ENCODE data around the gene TGFB2. TPM values are rescaled to one million over a fixed set of nuclear protein-coding genes. Genes with fewer than 3 reads are reported as not detected.

Gene TGFB2
- total and polyA plus RNA-seq, 2 donors (not counting 3 experiments of a cell fraction or from before 2014, with no cell fraction given), result 21.2 to 43.5 TPM

DNA sequence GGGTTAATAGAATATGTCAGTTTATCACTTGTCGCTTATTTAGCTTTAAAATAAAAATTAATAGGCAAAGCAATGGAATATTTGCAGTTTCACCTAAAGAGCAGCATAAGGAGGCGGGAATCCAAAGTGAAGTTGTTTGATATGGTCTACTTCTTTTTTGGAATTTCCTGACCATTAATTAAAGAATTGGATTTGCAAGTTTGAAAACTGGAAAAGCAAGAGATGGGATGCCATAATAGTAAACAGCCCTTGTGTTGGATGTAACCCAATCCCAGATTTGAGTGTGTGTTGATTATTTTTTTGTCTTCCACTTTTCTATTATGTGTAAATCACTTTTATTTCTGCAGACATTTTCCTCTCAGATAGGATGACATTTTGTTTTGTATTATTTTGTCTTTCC lies 98.1 kb downstream of the TGFB2 start:
- no peaks in the 10 kb centered on the region for H3K79me2 ChIP-seq (ENCODE audit: control insufficient read depth, insufficient read depth, low read length)
- ChIA-PET CTCF (no interaction called here), POLR2A (no interaction called here)
- no peak overlapping the region for H3K4me2 ChIP-seq (ENCODE audit: insufficient read depth, low read length)
- no peaks in the 10 kb centered on the region for H3K36me3 ChIP-seq (ENCODE audit: control insufficient read depth in 2 of 2, extremely low read depth in 1 of 2, insufficient read depth in 2 of 2, low read length in 2 of 2)
- BruUV-seq (replicated peaks), result no TSS peak
- H3K4me3 ChIP-seq (replicated peaks in 1 of 3; ENCODE audit: insufficient read depth in 1 of 3, low read depth in 1 of 3, low read length in 3 of 3), result no peak overlapping the region
- H3K27me3 ChIP-seq (ENCODE audit: control insufficient read depth in 2 of 2, insufficient read depth in 2 of 2, low read length in 2 of 2), result no peaks in the 10 kb centered on the region
- H3K9me3 ChIP-seq (replicated peaks; ENCODE audit: control insufficient read depth, insufficient read depth, low read length), result no peaks in the 10 kb centered on the region
- DNase-seq (ENCODE audit: low read depth, low spot score), result no peak
- no peaks in the 10 kb centered on the region for H3K9me1 ChIP-seq (replicated peaks; ENCODE audit: control insufficient read depth, extremely low read depth, insufficient read depth, low read length)
- TF ChIP-seq MYC (IDR thresholded peaks at IDR 0.05; ENCODE audit: low read depth, low read length) (no peak), POLR2A (IDR thresholded peaks at IDR 0.05; ENCODE audit: low read depth, low read length) (no peak)
- TF ChIP-seq, protein P1, sequence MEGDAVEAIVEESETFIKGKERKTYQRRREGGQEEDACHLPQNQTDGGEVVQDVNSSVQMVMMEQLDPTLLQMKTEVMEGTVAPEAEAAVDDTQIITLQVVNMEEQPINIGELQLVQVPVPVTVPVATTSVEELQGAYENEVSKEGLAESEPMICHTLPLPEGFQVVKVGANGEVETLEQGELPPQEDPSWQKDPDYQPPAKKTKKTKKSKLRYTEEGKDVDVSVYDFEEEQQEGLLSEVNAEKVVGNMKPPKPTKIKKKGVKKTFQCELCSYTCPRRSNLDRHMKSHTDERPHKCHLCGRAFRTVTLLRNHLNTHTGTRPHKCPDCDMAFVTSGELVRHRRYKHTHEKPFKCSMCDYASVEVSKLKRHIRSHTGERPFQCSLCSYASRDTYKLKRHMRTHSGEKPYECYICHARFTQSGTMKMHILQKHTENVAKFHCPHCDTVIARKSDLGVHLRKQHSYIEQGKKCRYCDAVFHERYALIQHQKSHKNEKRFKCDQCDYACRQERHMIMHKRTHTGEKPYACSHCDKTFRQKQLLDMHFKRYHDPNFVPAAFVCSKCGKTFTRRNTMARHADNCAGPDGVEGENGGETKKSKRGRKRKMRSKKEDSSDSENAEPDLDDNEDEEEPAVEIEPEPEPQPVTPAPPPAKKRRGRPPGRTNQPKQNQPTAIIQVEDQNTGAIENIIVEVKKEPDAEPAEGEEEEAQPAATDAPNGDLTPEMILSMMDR (IDR thresholded peaks at IDR 0.05; ENCODE audit: extremely low read depth in 1 of 2, insufficient read depth in 1 of 2, low read depth in 1 of 2, low read length in 2 of 2), result no peak
- TF ChIP-seq, protein P2, sequence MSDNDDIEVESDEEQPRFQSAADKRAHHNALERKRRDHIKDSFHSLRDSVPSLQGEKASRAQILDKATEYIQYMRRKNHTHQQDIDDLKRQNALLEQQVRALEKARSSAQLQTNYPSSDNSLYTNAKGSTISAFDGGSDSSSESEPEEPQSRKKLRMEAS (IDR thresholded peaks at IDR 0.05; ENCODE audit: insufficient read depth, insufficient read length), result no peak
- H3K9ac ChIP-seq (replicated peaks; ENCODE audit: extremely low read depth, insufficient read depth, low read length), result no peak overlapping the region
- H3K27ac ChIP-seq (ENCODE audit: insufficient read depth, low read depth, low read length), result no peak overlapping the region
- no peak overlapping the region for H2AFZ ChIP-seq (ENCODE audit: low read depth, low read length)
- FAIRE-seq, result no peak
- intact Hi-C loops (cut with micrococcal nuclease), result no loop called here
- H4K20me1 ChIP-seq (replicated peaks; ENCODE audit: control insufficient read depth, extremely low read depth, insufficient read depth, low read length), result no peaks in the 10 kb centered on the region
- dilution Hi-C loops (cut with MboI; ENCODE audit: extremely low pct_ligation_motif_present, low sequenced_read_pairs), result no loop called here
- no peaks in the 10 kb centered on the region for H3K4me1 ChIP-seq (ENCODE audit: control insufficient read depth, extremely low read depth, insufficient read depth, low read length)

DNA sequence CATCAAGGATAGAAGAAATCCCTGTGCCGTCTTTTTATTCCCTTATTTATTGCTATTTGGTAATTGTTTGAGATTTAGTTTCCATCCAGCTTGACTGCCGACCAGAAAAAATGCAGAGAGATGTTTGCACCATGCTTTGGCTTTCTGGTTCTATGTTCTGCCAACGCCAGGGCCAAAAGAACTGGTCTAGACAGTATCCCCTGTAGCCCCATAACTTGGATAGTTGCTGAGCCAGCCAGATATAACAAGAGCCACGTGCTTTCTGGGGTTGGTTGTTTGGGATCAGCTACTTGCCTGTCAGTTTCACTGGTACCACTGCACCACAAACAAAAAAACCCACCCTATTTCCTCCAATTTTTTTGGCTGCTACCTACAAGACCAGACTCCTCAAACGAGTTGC lies 99.0 kb downstream of the TGFB2 start:
- Histone ChIP-seq H3K27me3 (ENCODE audit: control insufficient read depth in 2 of 2, insufficient read depth in 2 of 2, low read length in 2 of 2) (no peaks in the 10 kb centered on the region), H3K79me2 (ENCODE audit: control insufficient read depth, insufficient read depth, low read length) (no peaks in the 10 kb centered on the region), H3K9ac (replicated peaks; ENCODE audit: extremely low read depth, insufficient read depth, low read length) (no peak overlapping the region), H4K20me1 (replicated peaks; ENCODE audit: control insufficient read depth, extremely low read depth, insufficient read depth, low read length) (no peaks in the 10 kb centered on the region), H3K27ac (ENCODE audit: insufficient read depth, low read depth, low read length) (no peak overlapping the region), H3K4me1 (ENCODE audit: control insufficient read depth, extremely low read depth, insufficient read depth, low read length) (no peaks in the 10 kb centered on the region), H3K4me2 (ENCODE audit: insufficient read depth, low read length) (no peak overlapping the region), H3K9me3 (replicated peaks; ENCODE audit: control insufficient read depth, insufficient read depth, low read length) (no peaks in the 10 kb centered on the region), H3K4me3 (replicated peaks in 1 of 3; ENCODE audit: insufficient read depth in 1 of 3, low read depth in 1 of 3, low read length in 3 of 3) (no peak overlapping the region), H3K36me3 (ENCODE audit: control insufficient read depth in 2 of 2, extremely low read depth in 1 of 2, insufficient read depth in 2 of 2, low read length in 2 of 2) (no peaks in the 10 kb centered on the region), H3K9me1 (replicated peaks; ENCODE audit: control insufficient read depth, extremely low read depth, insufficient read depth, low read length) (no peaks in the 10 kb centered on the region), H2AFZ (ENCODE audit: low read depth, low read length) (no peak overlapping the region)
- no peak for FAIRE-seq
- no peak for TF ChIP-seq FOS (IDR thresholded peaks at IDR 0.05; ENCODE audit: borderline replicate concordance, insufficient read depth, low read length)
- no peak for TF ChIP-seq POLR2AphosphoS5 (IDR thresholded peaks at IDR 0.05; ENCODE audit: insufficient read depth, low read depth, low read length)
- TF ChIP-seq, protein P1 (IDR thresholded peaks at IDR 0.05; ENCODE audit: extremely low read depth in 1 of 2, insufficient read depth in 1 of 2, low read depth in 1 of 2, low read length in 2 of 2), result no peak
- no peak for TF ChIP-seq POLR2A (IDR thresholded peaks at IDR 0.05; ENCODE audit: low read depth, low read length)
- no peak for TF ChIP-seq MYC (IDR thresholded peaks at IDR 0.05; ENCODE audit: low read depth, low read length)
- no peak for TF ChIP-seq GATA2 (IDR thresholded peaks at IDR 0.05; ENCODE audit: insufficient read depth, insufficient read length, low read depth, low read length)
- TF ChIP-seq EZH2 (IDR thresholded peaks at IDR 0.05; ENCODE audit: borderline replicate concordance, low read depth, low read length, severe bottlenecking), result no peak
- dilution Hi-C loops (cut with MboI; ENCODE audit: extremely low pct_ligation_motif_present, low sequenced_read_pairs) (no loop called here), intact Hi-C loops (cut with micrococcal nuclease) (no loop called here)
- POLR2A ChIA-PET, result no interaction called here
- DNase-seq (ENCODE audit: low read depth, low spot score), result no peak
- CTCF ChIA-PET, result no interaction called here
- BruUV-seq (replicated peaks), result no TSS peak
